ENCODE results near the gene RTKN. TPM values are rescaled to one million over a fixed set of nuclear protein-coding genes. Genes with fewer than 3 reads are reported as not detected.

The RTKN gene
- total and polyA plus RNA-seq, 7 experiments from 2014 or later: 0.26 to 1.5 (median 0.97) TPM; not detected in 2

- Histone ChIP-seq H3K27ac (ENCODE audit: low read depth, low read length) (no peak overlapping the region), H3K27me3 (ENCODE audit: control insufficient read depth in 2 of 2, insufficient read depth in 2 of 2, low read length in 2 of 2) (no peaks in the 10 kb centered on the region), H3K9me3 (ENCODE audit: control insufficient read depth in 2 of 3, low read length in 3 of 3) (no peaks in the 10 kb centered on the region), H3K4me3 (ENCODE audit: low read length) (no peak overlapping the region), H3K4me1 (ENCODE audit: control insufficient read depth in 2 of 2, insufficient read depth in 2 of 2, low read length in 2 of 2) (peaks cover 8 to 25% of the 10 kb centered on the region in 2 donors), H3K36me3 (ENCODE audit: control insufficient read depth in 2 of 3, insufficient read depth in 3 of 3, low read length in 3 of 3) (peaks cover 0 to 24% (median 0%) of the 10 kb centered on the region in 3 experiments)
- Mint-ChIP-seq H3K9me3 (no peaks in the 10 kb centered on the region), H3K27ac (no peak overlapping the region), H3K36me3 (peaks cover 0 to 9% (median 0%) of the 10 kb centered on the region in 5 donors), H3K4me1 (peaks cover 6 to 14% (median 8%) of the 10 kb centered on the region in 7 donors), H3K4me3 (no peak overlapping the region), H3K27me3 (no peaks in the 10 kb centered on the region)
- POLR2A ChIA-PET: no interaction called here
- CTCF ChIA-PET: no interaction called here
- intact Hi-C loops (cut with micrococcal nuclease): no loop called here
- DNase-seq (no peak), ATAC-seq (no peak)
Measured at GRCh38 chr2:74387346-74387745, 54.4 kb downstream of the RTKN start.

DNA sequence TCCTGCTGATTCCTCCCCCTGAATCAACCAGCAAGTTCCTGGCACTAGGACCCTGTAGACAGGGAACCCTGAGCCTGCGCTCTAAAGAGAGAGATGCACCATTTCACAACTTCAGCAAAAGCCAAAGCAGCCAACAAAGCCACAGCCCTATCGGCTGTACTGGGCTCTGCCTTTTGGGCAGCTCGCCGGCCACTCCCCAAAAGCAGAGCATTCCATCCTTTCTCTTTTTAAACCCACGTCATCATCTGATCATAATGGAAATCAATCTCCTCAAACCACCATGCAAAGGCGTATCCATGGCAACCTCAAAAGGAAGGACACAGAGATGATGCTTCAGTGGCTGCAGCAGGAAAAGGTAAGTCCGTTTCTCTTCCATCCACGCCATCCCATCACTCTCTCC, 56.3 kb downstream of the RTKN start:
- DNase-seq (no peak), ATAC-seq (no peak)
- Mint-ChIP-seq H3K27me3 (no peaks in the 10 kb centered on the region), H3K27ac (no peak overlapping the region), H3K9me3 (no peaks in the 10 kb centered on the region), H3K36me3 (peaks cover 0 to 9% (median 3%) of the 10 kb centered on the region in 5 donors), H3K4me1 (peaks cover 12 to 30% (median 24%) of the 10 kb centered on the region in 7 donors), H3K4me3 (no peak overlapping the region)
- intact Hi-C loops (cut with micrococcal nuclease): no loop called here
- peaks cover 0 to 17% (median 0%) of the 10 kb centered on the region in 3 experiments for H3K36me3 ChIP-seq (ENCODE audit: control insufficient read depth in 2 of 3, insufficient read depth in 3 of 3, low read length in 3 of 3)
- POLR2A ChIA-PET: no interaction called here
- no peaks in the 10 kb centered on the region for H3K9me3 ChIP-seq (ENCODE audit: control insufficient read depth in 2 of 3, low read length in 3 of 3)
- no peak overlapping the region for H3K27ac ChIP-seq (ENCODE audit: low read depth, low read length)
- H3K27me3 ChIP-seq (ENCODE audit: control insufficient read depth in 2 of 2, insufficient read depth in 2 of 2, low read length in 2 of 2): no peaks in the 10 kb centered on the region
- H3K4me1 ChIP-seq (ENCODE audit: control insufficient read depth in 2 of 2, insufficient read depth in 2 of 2, low read length in 2 of 2): peaks cover 5 to 25% of the 10 kb centered on the region in 2 donors
- no peak overlapping the region for H3K4me3 ChIP-seq (ENCODE audit: low read length)
- CTCF ChIA-PET: no interaction called here

- Histone ChIP-seq H3K4me3 (ENCODE audit: low read length) (no peak overlapping the region), H3K36me3 (ENCODE audit: control insufficient read depth in 2 of 3, insufficient read depth in 3 of 3, low read length in 3 of 3) (peaks cover 0 to 17% (median 0%) of the 10 kb centered on the region in 3 experiments), H3K4me1 (ENCODE audit: control insufficient read depth in 2 of 2, insufficient read depth in 2 of 2, low read length in 2 of 2) (peaks cover 17 to 20% of the 10 kb centered on the region in 2 donors), H3K27me3 (ENCODE audit: control insufficient read depth in 2 of 2, insufficient read depth in 2 of 2, low read length in 2 of 2) (no peaks in the 10 kb centered on the region), H3K27ac (ENCODE audit: low read depth, low read length) (no peak overlapping the region), H3K9me3 (ENCODE audit: control insufficient read depth in 2 of 3, low read length in 3 of 3) (no peaks in the 10 kb centered on the region)
- Mint-ChIP-seq H3K4me3 (no peak overlapping the region), H3K27me3 (no peaks in the 10 kb centered on the region), H3K9me3 (no peaks in the 10 kb centered on the region), H3K27ac (no peak overlapping the region), H3K36me3 (peaks cover 0 to 9% (median 3%) of the 10 kb centered on the region in 5 donors), H3K4me1 (peaks cover 19 to 43% (median 35%) of the 10 kb centered on the region in 7 donors)
- DNase-seq (no peak), ATAC-seq (no peak)
- ChIA-PET POLR2A (interaction anchor here (0.7 kb wide), 1 partner anchor 32 kb away, joined by 3 read pairs; no protein-coding TSS in a partner anchor), CTCF (no interaction called here)
- intact Hi-C loops (cut with micrococcal nuclease): no loop called here
Measured at GRCh38 chr2:74384051-74384450, 57.7 kb downstream of the RTKN start.

DNA sequence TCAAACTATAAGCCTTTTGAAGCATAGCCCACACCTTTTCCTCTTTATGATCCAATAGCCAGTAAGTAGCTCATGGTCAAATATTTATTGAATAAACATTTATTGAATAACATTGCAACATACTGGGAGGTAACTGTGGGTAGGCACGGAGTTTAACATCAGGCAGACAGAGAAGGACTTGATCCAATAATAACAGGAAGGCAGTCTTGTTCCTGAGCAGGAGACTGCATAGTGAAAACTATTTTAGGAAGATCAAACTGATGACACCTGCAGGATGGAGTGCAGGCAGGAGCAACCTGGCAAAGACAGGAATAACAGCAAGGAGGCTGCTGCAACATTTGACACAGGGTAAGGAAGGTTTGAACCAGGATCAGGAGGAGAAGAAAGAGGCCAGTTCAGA, 58.5 kb downstream of the RTKN start:
- ATAC-seq: no peak

GRCh38 chr2:74381751-74382150, 60.0 kb downstream of the RTKN start:
- peaks cover 24 to 56% (median 49%) of the 10 kb centered on the region in 7 donors for H3K4me1 Mint-ChIP-seq

More for the DNA sequence above, 58.5 kb downstream of the RTKN start:
- Mint-ChIP-seq H3K4me3 (no peak overlapping the region), H3K4me1 (peaks cover 24 to 49% (median 43%) of the 10 kb centered on the region in 7 donors), H3K27me3 (no peaks in the 10 kb centered on the region), H3K27ac (peak overlapping the region in 2 of 9 donors; percentile 1 to 11), H3K9me3 (no peaks in the 10 kb centered on the region), H3K36me3 (peaks cover 0 to 14% (median 3%) of the 10 kb centered on the region in 5 donors)
- ChIA-PET CTCF (no interaction called here), POLR2A (no interaction called here)
- no peak overlapping the region for H3K27ac ChIP-seq (ENCODE audit: low read depth, low read length)
- H3K9me3 ChIP-seq (ENCODE audit: control insufficient read depth in 2 of 3, low read length in 3 of 3): no peaks in the 10 kb centered on the region
- no peaks in the 10 kb centered on the region for H3K27me3 ChIP-seq (ENCODE audit: control insufficient read depth in 2 of 2, insufficient read depth in 2 of 2, low read length in 2 of 2)
- peaks cover 12 to 17% of the 10 kb centered on the region in 2 donors for H3K4me1 ChIP-seq (ENCODE audit: control insufficient read depth in 2 of 2, insufficient read depth in 2 of 2, low read length in 2 of 2)
- H3K4me3 ChIP-seq (ENCODE audit: low read length): no peak overlapping the region
- H3K36me3 ChIP-seq (ENCODE audit: control insufficient read depth in 2 of 3, insufficient read depth in 3 of 3, low read length in 3 of 3): peaks cover 0 to 17% (median 0%) of the 10 kb centered on the region in 3 experiments
- no peak for DNase-seq
- intact Hi-C loops (cut with micrococcal nuclease): no loop called here

GRCh38 chr2:74379851-74380789, 61.6 kb downstream of the RTKN start, which contains the start of gene DCTN1:
TSS of gene DCTN1 (minus strand) at chr2:74380311. CDS start at chr2:74380037, 274 bp downstream.
- H3K27ac Mint-ChIP-seq: peak within 1 kb of the TSS in 6 of 9 donors; percentile 1 to 88 (median 40)

More at GRCh38 chr2:74381751-74382150, 60.0 kb downstream of the RTKN start:
- peaks cover 12 to 17% of the 10 kb centered on the region in 2 donors for H3K4me1 ChIP-seq (ENCODE audit: control insufficient read depth in 2 of 2, insufficient read depth in 2 of 2, low read length in 2 of 2)
- DNase-seq (no peak), ATAC-seq (no peak)
- H3K36me3 ChIP-seq (ENCODE audit: control insufficient read depth in 2 of 3, insufficient read depth in 3 of 3, low read length in 3 of 3): peaks cover 1 to 32% (median 9%) of the 10 kb centered on the region in 3 experiments
- H3K27me3 ChIP-seq (ENCODE audit: control insufficient read depth in 2 of 2, insufficient read depth in 2 of 2, low read length in 2 of 2): no peaks in the 10 kb centered on the region
- no peak overlapping the region for H3K4me3 ChIP-seq (ENCODE audit: low read length)
- intact Hi-C loops (cut with micrococcal nuclease): no loop called here
- no peaks in the 10 kb centered on the region for H3K9me3 ChIP-seq (ENCODE audit: control insufficient read depth in 2 of 3, low read length in 3 of 3)
- H3K36me3 Mint-ChIP-seq: peaks cover 3 to 27% (median 12%) of the 10 kb centered on the region in 5 donors
- no peaks in the 10 kb centered on the region for H3K9me3 Mint-ChIP-seq
- POLR2A ChIA-PET: interaction anchor here (0.7 kb wide), 1 partner anchor 10 kb away, joined by 3 read pairs; no protein-coding TSS in a partner anchor
- H3K27ac ChIP-seq (ENCODE audit: low read depth, low read length): no peak overlapping the region
- peak overlapping the region in 1 of 9 donors; percentile 45 for H3K27ac Mint-ChIP-seq
- H3K4me3 Mint-ChIP-seq: peak overlapping the region in 4 of 10 donors; percentile 2 to 72 (median 28)
- H3K27me3 Mint-ChIP-seq: no peaks in the 10 kb centered on the region
- CTCF ChIA-PET: interaction anchor here (0.5 to 0.8 kb wide), 2 partner anchors 10 to 570 kb away, joined by 3 to 4 read pairs; no protein-coding TSS in a partner anchor

More at GRCh38 chr2:74379851-74380789, 61.6 kb downstream of the RTKN start, which contains the start of gene DCTN1:
- Histone ChIP-seq H3K9me3 (ENCODE audit: control insufficient read depth in 2 of 3, low read length in 3 of 3) (no peaks in the 10 kb centered on the region), H3K36me3 (ENCODE audit: control insufficient read depth in 2 of 3, insufficient read depth in 3 of 3, low read length in 3 of 3) (peaks cover 4 to 37% (median 9%) of the 10 kb centered on the region in 3 experiments), H3K27me3 (ENCODE audit: control insufficient read depth in 2 of 2, insufficient read depth in 2 of 2, low read length in 2 of 2) (no peaks in the 10 kb centered on the region), H3K4me1 (ENCODE audit: control insufficient read depth in 2 of 2, insufficient read depth in 2 of 2, low read length in 2 of 2) (peaks cover 12 to 17% of the 10 kb centered on the region in 2 donors), H3K27ac (ENCODE audit: low read depth, low read length) (peak within 1 kb of the TSS; percentile 32), H3K4me3 (ENCODE audit: low read length) (no peak within 1 kb of the TSS)
- H3K4me3 Mint-ChIP-seq: peak within 1 kb of the TSS; percentile 5 to 85 (median 68)
- H3K27me3 Mint-ChIP-seq: no peaks in the 10 kb centered on the region
- ChIA-PET POLR2A (interaction anchor here (1.6 kb wide), 1 partner anchor 11 kb away, joined by 8 read pairs; no protein-coding TSS in a partner anchor), CTCF (interaction anchor here (1.0 to 1.8 kb wide), 2 partner anchors 130 to 142 kb away, joined by 3 to 4 read pairs; no protein-coding TSS in a partner anchor)
- peaks cover 32 to 56% (median 49%) of the 10 kb centered on the region in 7 donors for H3K4me1 Mint-ChIP-seq
- peak in 4 of 9 donors; percentile 7 to 24 (median 12) for DNase-seq
- ATAC-seq: peak; percentile 66
- peaks cover 3 to 39% (median 19%) of the 10 kb centered on the region in 5 donors for H3K36me3 Mint-ChIP-seq
- intact Hi-C loops (cut with micrococcal nuclease): loop anchor here in 1 of 2 donors (1.0 kb wide), 1 partner anchor 12 kb away; no protein-coding TSS in a partner anchor
- H3K9me3 Mint-ChIP-seq: no peaks in the 10 kb centered on the region

Measured in naive thymus-derived CD4-positive, alpha-beta T cell (primary cell).